Peyer's patch (tissue), 4 donors: Measurements from ENCODE around the gene RAD51B.

ENCODE experiments used
- POLR2A ChIP-seq, 2 donors: fragments of 450-650 bp; IDR thresholded peaks; one replicate each; pipeline ENCODE4 v1.5.1; 2017; ENCODE audit warnings: antibody characterized with exemption in 2 of 2, mild to moderate bottlenecking in 2 of 2, moderate library complexity in 2 of 2
- TF ChIP-seq, protein P1 (sequence below), 6 experiments: fragments of 450-650 bp in 4 of 6; fragments of 200-600 bp in 2 of 6; sonication (generic) in 1 of 6; IDR thresholded peaks; one replicate each; pipeline ENCODE4 v1.5.1; 2017 to 2019; ENCODE audit warnings: antibody characterized with exemption in 6 of 6, mild to moderate bottlenecking in 3 of 6, moderate library complexity in 1 of 6

DNA sequence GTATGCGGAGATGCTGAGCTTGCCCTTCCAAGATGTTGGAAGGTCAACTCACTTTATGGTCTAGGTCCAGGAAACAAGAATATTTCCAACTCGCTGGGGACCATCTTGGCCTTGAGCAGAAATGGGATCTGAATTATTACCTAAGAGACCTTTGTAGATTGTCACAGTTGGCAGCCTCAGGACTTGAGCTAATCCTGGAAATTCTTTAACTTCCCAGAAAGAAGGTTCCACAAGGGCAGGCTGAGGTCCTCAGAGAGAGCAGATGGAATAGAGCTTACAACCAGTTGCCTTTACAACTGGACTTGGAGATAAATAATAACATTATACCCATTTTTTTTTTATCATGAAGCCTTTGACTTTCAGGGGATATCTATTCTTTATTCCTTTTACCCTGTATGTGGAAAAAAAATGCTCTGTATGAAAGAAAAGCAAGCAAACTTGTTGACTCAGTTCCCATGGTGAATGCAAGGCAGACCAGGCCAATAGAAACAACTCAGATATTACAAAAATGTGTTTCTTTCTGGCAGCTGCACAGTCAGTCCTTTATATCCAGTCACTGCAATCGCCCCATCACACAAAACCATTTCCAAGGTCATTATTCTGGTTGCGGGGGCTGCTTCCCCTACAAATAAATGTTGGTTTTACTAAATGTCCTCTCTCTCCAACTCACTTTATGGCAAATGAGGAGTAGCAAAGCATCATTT is 571.9 kb downstream of the RAD51B start:
- TF ChIP-seq, protein P1, sequence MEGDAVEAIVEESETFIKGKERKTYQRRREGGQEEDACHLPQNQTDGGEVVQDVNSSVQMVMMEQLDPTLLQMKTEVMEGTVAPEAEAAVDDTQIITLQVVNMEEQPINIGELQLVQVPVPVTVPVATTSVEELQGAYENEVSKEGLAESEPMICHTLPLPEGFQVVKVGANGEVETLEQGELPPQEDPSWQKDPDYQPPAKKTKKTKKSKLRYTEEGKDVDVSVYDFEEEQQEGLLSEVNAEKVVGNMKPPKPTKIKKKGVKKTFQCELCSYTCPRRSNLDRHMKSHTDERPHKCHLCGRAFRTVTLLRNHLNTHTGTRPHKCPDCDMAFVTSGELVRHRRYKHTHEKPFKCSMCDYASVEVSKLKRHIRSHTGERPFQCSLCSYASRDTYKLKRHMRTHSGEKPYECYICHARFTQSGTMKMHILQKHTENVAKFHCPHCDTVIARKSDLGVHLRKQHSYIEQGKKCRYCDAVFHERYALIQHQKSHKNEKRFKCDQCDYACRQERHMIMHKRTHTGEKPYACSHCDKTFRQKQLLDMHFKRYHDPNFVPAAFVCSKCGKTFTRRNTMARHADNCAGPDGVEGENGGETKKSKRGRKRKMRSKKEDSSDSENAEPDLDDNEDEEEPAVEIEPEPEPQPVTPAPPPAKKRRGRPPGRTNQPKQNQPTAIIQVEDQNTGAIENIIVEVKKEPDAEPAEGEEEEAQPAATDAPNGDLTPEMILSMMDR (IDR thresholded peaks at IDR 0.05): no peak
- TF ChIP-seq POLR2A (IDR thresholded peaks at IDR 0.05): no peak
